Right lobe of liver (tissue), 6 donors: ENCODE results near the gene AKR1B1. TPM values are rescaled to one million over a fixed set of nuclear protein-coding genes. Genes with fewer than 3 reads are reported as not detected.

Experiments
- ATAC-seq, 4 donors: fragments of 200-7000 bp; cut with Tn5 transposase; one replicate each; pipeline ENCODE4 v1.9.1; 2020; ENCODE audit warnings: mild to moderate bottlenecking in 4 of 4, moderate library complexity in 4 of 4
- DNase-seq, 3 donors: peaks; one replicate each; pipeline ENCODE4 v3.0.0-alpha.2; 2020
- H3K27ac ChIP-seq, 3 donors: fragments of 200-600 bp; one replicate each; pipeline ENCODE4 v1.8.0; 2022
- H3K27me3 ChIP-seq, 2 donors: fragments of 200-600 bp; one replicate each; pipeline ENCODE4 v1.8.0; 2022
- H3K36me3 ChIP-seq, 4 donors: fragments of 200-600 bp; sonication (generic) in 1 of 4; one replicate each; pipeline versions ENCODE4 v1.5.1 to v1.8.0; 2017 to 2022; ENCODE audit warnings: control low read depth in 1 of 4
- H3K4me1 ChIP-seq, 4 donors: fragments of 200-600 bp; sonication (generic) in 1 of 4; one replicate each; pipeline versions ENCODE4 v1.5.1 to v1.8.0; 2017 to 2022; ENCODE audit warnings: control low read depth in 1 of 4
- H3K4me3 ChIP-seq, 3 donors: fragments of 200-600 bp; one replicate each; pipeline ENCODE4 v1.8.0; 2022
- H3K9me3 ChIP-seq, 4 donors: fragments of 200-600 bp; sonication (generic) in 1 of 4; one replicate each; pipeline versions ENCODE4 v1.5.1 to v1.8.0; 2017 to 2022; ENCODE audit warnings: control low read depth in 1 of 4
- CTCF ChIP-seq, 4 donors: fragments of 200-600 bp in 3 of 4; fragments of 450-650 bp in 1 of 4; IDR thresholded peaks; one replicate each; pipeline versions ENCODE4 v1.5.1 to v1.8.0; 2016 to 2022; ENCODE audit warnings: antibody characterized with exemption in 4 of 4, mild to moderate bottlenecking in 2 of 4
- POLR2A ChIP-seq: fragments of 450-650 bp; IDR thresholded peaks from one replicate; pipeline ENCODE4 v1.6.1; 2017; ENCODE audit warnings: antibody characterized with exemption, mild to moderate bottlenecking
- WGBS: methylation state at CpG from one replicate; pipeline ENCODE4 v1.1.6; 2018; ENCODE audit warnings: low coverage, low lambda C conversion rate; ENCODE audit not compliant: insufficient coverage; ENCODE audit errors: missing lambda C conversion rate; 5-methylcytosine and 5-hydroxymethylcytosine counted together
- intact Hi-C, 2 donors: fragments of 100-400 bp; cut with DNase I; formaldehyde crosslinking; loops; one replicate each; pipeline versions ENCODE4 v1.11.2 to v1.14.1; 2022
- total RNA-seq, 6 experiments: library from RNA; depleted of rRNA in 2 of 6; stranded (reverse); fragments of >200 nt in 2 of 6; fragmentation: NEBNext Ultra II Directional in 3 of 6; extraction: Animal tissue kit (Norgen Biotek cat#: 25700) in 3 of 6; gene quantifications; one replicate each; pipeline versions ENCODE4 v1.1.0 to v1.2.4, GENCODE V29; 2016 to 2023
- donor health status: DM: no; HTN: yes; CAD: no.
- donor health status: DM: no; HTN: no; CAD: no.
- donor health status: DM: no; HTN: no; CAD: no.
- donor health status: DM: no; HTN: yes; CAD: no.
- donor health status: DM: no; HTN: yes; CAD: no.

The AKR1B1 gene
- total RNA-seq, 6 experiments from 2014 or later, result 6.9 to 18.1 (median 9.7) TPM

GRCh38 chr7:134403062-134403461, 55.8 kb downstream of the AKR1B1 start:
- Histone ChIP-seq H3K27me3 (no peaks in the 10 kb centered on the region), H3K4me3 (no peak overlapping the region), H3K36me3 (no peaks in the 10 kb centered on the region), H3K27ac (no peak overlapping the region), H3K9me3 (no peaks in the 10 kb centered on the region), H3K4me1 (no peaks in the 10 kb centered on the region)
- 100% methylated on average over 1 of the region's 1 CpG for WGBS
- intact Hi-C loops, result no loop called here
- ATAC-seq (no peak), DNase-seq (no peak)
- TF ChIP-seq POLR2A (no peak), CTCF (IDR thresholded peaks at IDR 0.05) (no peak)

GRCh38 chr7:134400859-134401258, 58.0 kb downstream of the AKR1B1 start:
- H3K4me1 ChIP-seq, result no peaks in the 10 kb centered on the region
- TF ChIP-seq POLR2A (no peak), CTCF (IDR thresholded peaks at IDR 0.05) (no peak)
- DNase-seq (no peak), ATAC-seq (no peak)
- 85% methylated on average over 2 of the region's 2 CpGs for WGBS
- H3K9me3 ChIP-seq, result no peaks in the 10 kb centered on the region
- H3K4me3 ChIP-seq, result no peak overlapping the region
- H3K27me3 ChIP-seq, result no peaks in the 10 kb centered on the region
- no peaks in the 10 kb centered on the region for H3K36me3 ChIP-seq
- intact Hi-C loops, result no loop called here
- no peak overlapping the region for H3K27ac ChIP-seq

- intact Hi-C loops, result no loop called here
- WGBS, result 64% methylated on average over 5 of the region's 5 CpGs
- no peaks in the 10 kb centered on the region for H3K27me3 ChIP-seq
- H3K4me3 ChIP-seq, result no peak overlapping the region
- no peaks in the 10 kb centered on the region for H3K4me1 ChIP-seq
- DNase-seq (no peak), ATAC-seq (peak in 2 of 4 donors; percentile 22 to 36)
- H3K9me3 ChIP-seq, result no peaks in the 10 kb centered on the region
- no peaks in the 10 kb centered on the region for H3K36me3 ChIP-seq
- no peak for TF ChIP-seq POLR2A
- no peak for TF ChIP-seq CTCF (IDR thresholded peaks at IDR 0.05)
- H3K27ac ChIP-seq, result no peak overlapping the region
Observed at GRCh38 chr7:134396031-134396430, 62.9 kb downstream of the AKR1B1 start.

- intact Hi-C loops, result no loop called here
- TF ChIP-seq CTCF (IDR thresholded peaks at IDR 0.05) (no peak), POLR2A (no peak)
- ATAC-seq (no peak), DNase-seq (no peak)
- WGBS, result 74% methylated on average over 4 of the region's 4 CpGs
- H3K36me3 ChIP-seq, result no peaks in the 10 kb centered on the region
- no peak overlapping the region for H3K4me3 ChIP-seq
- H3K27me3 ChIP-seq, result no peaks in the 10 kb centered on the region
- no peak overlapping the region for H3K27ac ChIP-seq
- H3K4me1 ChIP-seq, result no peaks in the 10 kb centered on the region
- H3K9me3 ChIP-seq, result no peaks in the 10 kb centered on the region
Observed at GRCh38 chr7:134395604-134396003, 63.3 kb downstream of the AKR1B1 start.

- intact Hi-C loops, result no loop called here
- ATAC-seq, result no peak
- TF ChIP-seq POLR2A, result no peak
- TF ChIP-seq CTCF (IDR thresholded peaks at IDR 0.05), result no peak
- no peaks in the 10 kb centered on the region for H3K36me3 ChIP-seq
- H3K4me1 ChIP-seq, result no peaks in the 10 kb centered on the region
- H3K27me3 ChIP-seq, result no peaks in the 10 kb centered on the region
- H3K27ac ChIP-seq, result no peak overlapping the region
- 64% methylated on average over 5 of the region's 5 CpGs for WGBS
- no peak overlapping the region for H3K4me3 ChIP-seq
- DNase-seq, result no peak
- no peaks in the 10 kb centered on the region for H3K9me3 ChIP-seq
Observed at GRCh38 chr7:134394056-134394455, 64.8 kb downstream of the AKR1B1 start.
